Caco-2 (cell line): ENCODE measurements around the gene MROH8. TPM values are rescaled to one million over a fixed set of nuclear protein-coding genes. Genes with fewer than 3 reads are reported as not detected.

Experiments used
- BruUV-seq: library from RNA; stranded (reverse); fragments of 400-500 nt; replicated peaks from 2 replicates; lab custom pipeline; 2021; lab: Mats Ljungman, UMichigan
- CTCF ChIA-PET: fragments of 300-600 bp; sonication (Branson Sonifier 250); formaldehyde crosslinking; loops from one replicate; lab custom pipeline; 2022; ENCODE audit warnings: antibody characterized with exemption; lab: Charles Lee
- POLR2A ChIA-PET: fragments of 300-600 bp; sonication (Branson Sonifier 250); formaldehyde crosslinking; loops from one replicate; lab custom pipeline; 2022; ENCODE audit warnings: antibody characterized with exemption; lab: Charles Lee
- DNase-seq, 2 experiments: peaks; one replicate each; pipeline versions ENCODE4 v3.0.0 to v3.0.0-alpha.2; 2020 to 2022
- H3K27me3 ChIP-seq: replicated peaks from 2 replicates; pipeline ENCODE4 v1.6.0; 2011; ENCODE audit warnings: low read length; ENCODE audit not compliant: control insufficient read depth, insufficient read depth
- H3K36me3 ChIP-seq: 2 replicates; pipeline ENCODE4 v1.5.1; 2011; ENCODE audit warnings: low read length; ENCODE audit not compliant: control insufficient read depth, insufficient read depth
- H3K4me1 ChIP-seq: fragments of 250-450 bp; sonication (Bioruptor Pico); 2 replicates; pipeline ENCODE4 v1.5.1; 2020; ENCODE audit warnings: mild to moderate bottlenecking
- H3K4me3 ChIP-seq: 2 replicates; pipeline ENCODE4 v1.5.1; 2011; ENCODE audit warnings: low read depth, mild to moderate bottlenecking, control low read depth, low read length
- H3K9me3 ChIP-seq: fragments of 250-450 bp; sonication (Bioruptor Pico); 2 replicates; pipeline ENCODE4 v1.5.1; 2020; ENCODE audit warnings: mild to moderate bottlenecking, moderate library complexity
- H3K27ac Mint-ChIP-seq: one replicate; pipeline ENCODE4 v1.8.0; 2022; ENCODE audit warnings: mixed read lengths; ENCODE audit not compliant: unreplicated experiment
- H3K27me3 Mint-ChIP-seq: one replicate; pipeline ENCODE4 v1.8.0; 2022; ENCODE audit warnings: mixed read lengths; ENCODE audit not compliant: insufficient read depth, unreplicated experiment
- H3K36me3 Mint-ChIP-seq: one replicate; pipeline ENCODE4 v1.8.0; 2022; ENCODE audit warnings: mild to moderate bottlenecking, mixed read lengths; ENCODE audit not compliant: insufficient read depth, unreplicated experiment
- H3K4me1 Mint-ChIP-seq: one replicate; pipeline ENCODE4 v1.8.0; 2022; ENCODE audit warnings: low read depth, mixed read lengths; ENCODE audit not compliant: unreplicated experiment
- H3K4me3 Mint-ChIP-seq: one replicate; pipeline ENCODE4 v1.8.0; 2022; ENCODE audit warnings: mild to moderate bottlenecking, moderate library complexity, mixed read lengths; ENCODE audit not compliant: unreplicated experiment
- H3K9me3 Mint-ChIP-seq: one replicate; pipeline ENCODE4 v1.8.0; 2022; ENCODE audit warnings: mixed read lengths; ENCODE audit not compliant: unreplicated experiment
- CTCF ChIP-seq, 2 experiments: fragments of 200-600 bp in 1 of 2; IDR thresholded peaks; 1 replicate in 1 of 2; 2 replicates in 1 of 2; pipeline versions ENCODE4 v1.5.1 to v1.8.0; 2011 to 2022; ENCODE audit warnings: antibody characterized with exemption in 1 of 2, control low read depth in 1 of 2, inconsistent platforms in 1 of 2, low read depth in 1 of 2, low read length in 1 of 2, mild to moderate bottlenecking in 1 of 2, moderate library complexity in 1 of 2; ENCODE audit not compliant: insufficient read depth in 1 of 2, severe bottlenecking in 1 of 2, unreplicated experiment in 1 of 2
- intact Hi-C: fragments of 100-400 bp; cut with micrococcal nuclease; formaldehyde crosslinking; loops from one replicate; pipeline ENCODE4 v1.10.0; 2022; ENCODE audit not compliant: unreplicated experiment
- total RNA-seq: library from RNA; stranded (reverse); gene quantifications from 2 replicates; pipeline ENCODE4 v1.2.3, GENCODE V29; 2022

Gene MROH8
- total RNA-seq, 1 experiment from 2014 or later, result 2.6 TPM

DNA sequence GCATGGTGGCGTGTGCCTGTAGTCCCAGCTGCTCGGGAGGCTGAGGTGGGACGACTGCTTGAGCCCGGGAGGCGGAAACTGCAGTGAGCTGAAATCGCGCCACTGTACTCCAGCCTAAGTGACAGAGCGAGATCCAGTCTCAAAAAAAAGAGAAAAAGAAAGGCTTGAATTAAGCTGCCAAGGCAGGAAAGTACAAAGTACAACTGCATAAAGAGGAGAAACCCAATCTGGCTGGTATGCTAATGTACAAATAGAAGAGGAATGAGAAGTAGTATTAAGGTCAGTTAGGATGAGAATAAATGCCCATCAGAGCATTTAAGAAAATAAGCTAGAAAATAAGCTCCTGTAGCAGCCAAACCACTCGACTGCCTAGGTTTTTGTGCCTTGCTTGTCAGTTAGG is 23.4 kb downstream of the MROH8 start:
- no peaks in the 10 kb centered on the region for H3K36me3 Mint-ChIP-seq
- Histone ChIP-seq H3K36me3 (no peaks in the 10 kb centered on the region), H3K9me3 (no peaks in the 10 kb centered on the region), H3K4me3 (no peak overlapping the region), H3K4me1 (0 out of 2 replicates have a peak, but pooled peaks cover 6% of the 10 kb centered on the region), H3K27me3 (no peaks in the 10 kb centered on the region)
- ChIA-PET CTCF (interaction anchor here (0.6 to 1.2 kb wide), 2 partner anchors 16 to 23 kb away, joined by 5 read pairs; partner anchors contain the start of genes MROH8 and RPN2), POLR2A (interaction anchor here (1.7 kb wide), 1 partner anchor 23 kb away, joined by 8 read pairs; the partner anchor contains the start of genes MROH8 and RPN2)
- BruUV-seq, result no TSS peak
- TF ChIP-seq CTCF (IDR thresholded peaks at IDR 0.05; ENCODE audit: insufficient read depth in 1 of 2, low read depth in 1 of 2, low read length in 1 of 2, severe bottlenecking in 1 of 2, unreplicated experiment in 1 of 2), result no peak
- no peak overlapping the region for H3K4me3 Mint-ChIP-seq
- peaks cover 12% of the 10 kb centered on the region for H3K4me1 Mint-ChIP-seq
- no peak for DNase-seq
- H3K9me3 Mint-ChIP-seq, result no peaks in the 10 kb centered on the region
- no peak overlapping the region for H3K27ac Mint-ChIP-seq
- peaks cover 2% of the 10 kb centered on the region for H3K27me3 Mint-ChIP-seq
- intact Hi-C loops, result no loop called here

- H3K27ac Mint-ChIP-seq, result no peak overlapping the region
- H3K36me3 ChIP-seq, result no peaks in the 10 kb centered on the region
- no peak for DNase-seq
- BruUV-seq, result no TSS peak
- no peak overlapping the region for H3K4me3 Mint-ChIP-seq
- ChIA-PET POLR2A (interaction anchor here (1.7 kb wide), 1 partner anchor 24 kb away, joined by 8 read pairs; the partner anchor contains the start of genes MROH8 and RPN2), CTCF (interaction anchor here (0.9 kb wide), 1 partner anchor 34 kb away, joined by 4 read pairs; no protein-coding TSS in a partner anchor)
- intact Hi-C loops, result no loop called here
- 0 out of 2 replicates have a peak, but pooled peaks cover 6% of the 10 kb centered on the region for H3K4me1 ChIP-seq
- H3K27me3 Mint-ChIP-seq, result no peaks in the 10 kb centered on the region
- no peaks in the 10 kb centered on the region for H3K27me3 ChIP-seq
- no peak overlapping the region for H3K4me3 ChIP-seq
- no peak for TF ChIP-seq CTCF (IDR thresholded peaks at IDR 0.05; ENCODE audit: insufficient read depth in 1 of 2, low read depth in 1 of 2, low read length in 1 of 2, severe bottlenecking in 1 of 2, unreplicated experiment in 1 of 2)
- H3K4me1 Mint-ChIP-seq, result peaks cover 12% of the 10 kb centered on the region
- no peaks in the 10 kb centered on the region for H3K36me3 Mint-ChIP-seq
- no peaks in the 10 kb centered on the region for H3K9me3 Mint-ChIP-seq
- 0 out of 2 replicates have a peak, but pooled peaks cover under 1% of the 10 kb centered on the region for H3K9me3 ChIP-seq
Measured at GRCh38 chr20:37154684-37155298, 24.6 kb downstream of the MROH8 start.

DNA sequence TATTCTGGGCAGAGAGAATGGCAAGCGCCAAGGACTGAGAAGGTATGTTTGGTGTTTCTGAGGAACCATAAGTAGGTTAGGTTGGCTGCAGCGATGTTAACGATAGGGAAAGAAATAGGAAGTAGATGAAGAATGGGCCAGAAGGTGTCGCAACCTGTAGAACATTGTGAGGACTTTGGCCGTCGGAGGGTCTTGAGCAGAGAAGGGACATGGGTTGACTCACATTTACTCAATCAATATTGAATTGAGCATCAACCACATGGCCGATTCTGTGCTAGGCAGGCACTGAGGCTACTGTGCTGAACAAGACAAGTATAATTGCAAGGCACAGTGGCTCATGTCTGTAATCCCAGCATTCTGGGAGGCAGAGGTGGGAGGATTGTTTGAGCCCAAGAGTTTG is 27.1 kb downstream of the MROH8 start:
- intact Hi-C loops, result no loop called here
- H3K4me3 ChIP-seq, result no peak overlapping the region
- POLR2A ChIA-PET, result no interaction called here

More for the DNA sequence above, 27.1 kb downstream of the MROH8 start:
- Mint-ChIP-seq H3K36me3 (no peaks in the 10 kb centered on the region), H3K27me3 (no peaks in the 10 kb centered on the region), H3K9me3 (no peaks in the 10 kb centered on the region), H3K4me3 (no peak overlapping the region), H3K27ac (no peak overlapping the region), H3K4me1 (peaks cover 12% of the 10 kb centered on the region)
- H3K4me1 ChIP-seq, result 0 out of 2 replicates have a peak, but pooled peaks cover 6% of the 10 kb centered on the region
- DNase-seq, result no peak
- CTCF ChIA-PET, result no interaction called here
- no TSS peak for BruUV-seq
- 0 out of 2 replicates have a peak, but pooled peaks cover 2% of the 10 kb centered on the region for H3K9me3 ChIP-seq
- H3K27me3 ChIP-seq, result no peaks in the 10 kb centered on the region
- no peak for TF ChIP-seq CTCF (IDR thresholded peaks at IDR 0.05; ENCODE audit: insufficient read depth in 1 of 2, low read depth in 1 of 2, low read length in 1 of 2, severe bottlenecking in 1 of 2, unreplicated experiment in 1 of 2)
- no peaks in the 10 kb centered on the region for H3K36me3 ChIP-seq
